ENCODE measurements around the gene PLXDC2. TPM values are rescaled to one million over a fixed set of nuclear protein-coding genes. Genes with fewer than 3 reads are reported as not detected.

Gene PLXDC2
- total and polyA plus RNA-seq, 4 donors = 11.8 to 99.6 (median 40.8) TPM

GRCh38 chr10:20221356-20221755 lies 405.1 kb downstream of the PLXDC2 start:
- 45 to 52% methylated on average over 1 of the region's 1 CpG for WGBS, 2 donors
- no peak for TF ChIP-seq CTCF (IDR thresholded peaks at IDR 0.05; ENCODE audit: control extremely low read depth, extremely low read depth)
- peaks cover 0 to 1% (median 0%) of the 10 kb centered on the region in 5 donors for H3K4me1 ChIP-seq (ENCODE audit: control insufficient read depth in 5 of 5, insufficient read depth in 5 of 5, low read length in 5 of 5)
- ATAC-seq (ENCODE audit: insufficient read depth, low FRiP score) (no peak), DNase-seq (no peak)
- H3K27ac ChIP-seq (ENCODE audit: low read depth in 1 of 2, low read length in 1 of 2) = no peak overlapping the region
- H3K36me3 ChIP-seq (ENCODE audit: control insufficient read depth in 4 of 4, insufficient read depth in 4 of 4, low read length in 4 of 4) = peaks cover 0 to 18% (median 7%) of the 10 kb centered on the region in 4 donors
- H3K9ac ChIP-seq (ENCODE audit: insufficient read depth in 1 of 2, low read length in 2 of 2) = no peak overlapping the region
- no peak overlapping the region for H3K4me3 ChIP-seq
- H3K27me3 ChIP-seq (ENCODE audit: control insufficient read depth in 3 of 3, insufficient read depth in 3 of 3, low read length in 2 of 3) = no peaks in the 10 kb centered on the region
- H3K9me3 ChIP-seq (ENCODE audit: control insufficient read depth in 4 of 4, insufficient read depth in 3 of 4, low read length in 3 of 4) = no peaks in the 10 kb centered on the region

- no peaks in the 10 kb centered on the region for H3K27me3 ChIP-seq (ENCODE audit: control insufficient read depth in 3 of 3, insufficient read depth in 3 of 3, low read length in 2 of 3)
- H3K27ac ChIP-seq (ENCODE audit: low read depth in 1 of 2, low read length in 1 of 2) = no peak overlapping the region
- no peak for ATAC-seq (ENCODE audit: insufficient read depth, low FRiP score)
- no peaks in the 10 kb centered on the region for H3K9me3 ChIP-seq (ENCODE audit: control insufficient read depth in 4 of 4, insufficient read depth in 3 of 4, low read length in 3 of 4)
- DNase-seq = no peak
- no peak overlapping the region for H3K4me3 ChIP-seq
- H3K36me3 ChIP-seq (ENCODE audit: control insufficient read depth in 4 of 4, insufficient read depth in 4 of 4, low read length in 4 of 4) = peaks cover 0 to 26% (median 10%) of the 10 kb centered on the region in 4 donors
- no peak for TF ChIP-seq CTCF (IDR thresholded peaks at IDR 0.05; ENCODE audit: control extremely low read depth, extremely low read depth)
- peaks cover 0 to 8% (median 2%) of the 10 kb centered on the region in 5 donors for H3K4me1 ChIP-seq (ENCODE audit: control insufficient read depth in 5 of 5, insufficient read depth in 5 of 5, low read length in 5 of 5)
- H3K9ac ChIP-seq (ENCODE audit: insufficient read depth in 1 of 2, low read length in 2 of 2) = no peak overlapping the region
Observed at GRCh38 chr10:20228729-20229128, 412.5 kb downstream of the PLXDC2 start.

GRCh38 chr10:20232079-20232705 lies 416.0 kb downstream of the PLXDC2 start:
- H3K9ac ChIP-seq (ENCODE audit: insufficient read depth in 1 of 2, low read length in 2 of 2) = no peak overlapping the region
- TF ChIP-seq CTCF (IDR thresholded peaks at IDR 0.05; ENCODE audit: control extremely low read depth, extremely low read depth) = no peak
- H3K36me3 ChIP-seq (ENCODE audit: control insufficient read depth in 4 of 4, insufficient read depth in 4 of 4, low read length in 4 of 4) = peaks cover 0 to 23% (median 7%) of the 10 kb centered on the region in 4 donors
- ATAC-seq (ENCODE audit: insufficient read depth, low FRiP score) (no peak), DNase-seq (peak in 2 of 3 donors; percentile 60 to 71)
- no peak overlapping the region for H3K4me3 ChIP-seq
- no peak overlapping the region for H3K27ac ChIP-seq (ENCODE audit: low read depth in 1 of 2, low read length in 1 of 2)
- WGBS, 2 donors = 72 to 76% methylated on average over 2 of the region's 2 CpGs
- no peaks in the 10 kb centered on the region for H3K9me3 ChIP-seq (ENCODE audit: control insufficient read depth in 4 of 4, insufficient read depth in 3 of 4, low read length in 3 of 4)
- H3K4me1 ChIP-seq (ENCODE audit: control insufficient read depth in 5 of 5, insufficient read depth in 5 of 5, low read length in 5 of 5) = peaks cover 0 to 8% (median 2%) of the 10 kb centered on the region in 5 donors
- no peaks in the 10 kb centered on the region for H3K27me3 ChIP-seq (ENCODE audit: control insufficient read depth in 3 of 3, insufficient read depth in 3 of 3, low read length in 2 of 3)

- Histone ChIP-seq H3K36me3 (ENCODE audit: control insufficient read depth in 4 of 4, insufficient read depth in 4 of 4, low read length in 4 of 4) (peaks cover 0 to 15% (median 7%) of the 10 kb centered on the region in 4 donors), H3K27ac (ENCODE audit: low read depth in 1 of 2, low read length in 1 of 2) (no peak overlapping the region), H3K4me3 (no peak overlapping the region), H3K9me3 (ENCODE audit: control insufficient read depth in 4 of 4, insufficient read depth in 3 of 4, low read length in 3 of 4) (no peaks in the 10 kb centered on the region), H3K27me3 (ENCODE audit: control insufficient read depth in 3 of 3, insufficient read depth in 3 of 3, low read length in 2 of 3) (no peaks in the 10 kb centered on the region), H3K4me1 (ENCODE audit: control insufficient read depth in 5 of 5, insufficient read depth in 5 of 5, low read length in 5 of 5) (peaks cover 0 to 8% (median 0%) of the 10 kb centered on the region in 5 donors), H3K9ac (ENCODE audit: insufficient read depth in 1 of 2, low read length in 2 of 2) (no peak overlapping the region)
- ATAC-seq (ENCODE audit: insufficient read depth, low FRiP score) (no peak), DNase-seq (no peak)
- TF ChIP-seq CTCF (IDR thresholded peaks at IDR 0.05; ENCODE audit: control extremely low read depth, extremely low read depth) = no peak
Observed at GRCh38 chr10:20233423-20233822, 417.2 kb downstream of the PLXDC2 start.

All from lung (tissue), 12 donors.